Activated CD4-positive, alpha-beta T cell treated with anti-CD3 and anti-CD28 coated beads, Interleukin-2, amount 50 U/mL, for 4 hours (primary cell): ENCODE data around the gene FARP2.
A peak's percentile ranks its signal among the peaks of the same experiment; 100 is the strongest.

Experiments
- DNase-seq, 2 experiments: peaks; one replicate each; pipeline ENCODE4 v3.0.0-alpha.2; 2020

Gene FARP2

DNA sequence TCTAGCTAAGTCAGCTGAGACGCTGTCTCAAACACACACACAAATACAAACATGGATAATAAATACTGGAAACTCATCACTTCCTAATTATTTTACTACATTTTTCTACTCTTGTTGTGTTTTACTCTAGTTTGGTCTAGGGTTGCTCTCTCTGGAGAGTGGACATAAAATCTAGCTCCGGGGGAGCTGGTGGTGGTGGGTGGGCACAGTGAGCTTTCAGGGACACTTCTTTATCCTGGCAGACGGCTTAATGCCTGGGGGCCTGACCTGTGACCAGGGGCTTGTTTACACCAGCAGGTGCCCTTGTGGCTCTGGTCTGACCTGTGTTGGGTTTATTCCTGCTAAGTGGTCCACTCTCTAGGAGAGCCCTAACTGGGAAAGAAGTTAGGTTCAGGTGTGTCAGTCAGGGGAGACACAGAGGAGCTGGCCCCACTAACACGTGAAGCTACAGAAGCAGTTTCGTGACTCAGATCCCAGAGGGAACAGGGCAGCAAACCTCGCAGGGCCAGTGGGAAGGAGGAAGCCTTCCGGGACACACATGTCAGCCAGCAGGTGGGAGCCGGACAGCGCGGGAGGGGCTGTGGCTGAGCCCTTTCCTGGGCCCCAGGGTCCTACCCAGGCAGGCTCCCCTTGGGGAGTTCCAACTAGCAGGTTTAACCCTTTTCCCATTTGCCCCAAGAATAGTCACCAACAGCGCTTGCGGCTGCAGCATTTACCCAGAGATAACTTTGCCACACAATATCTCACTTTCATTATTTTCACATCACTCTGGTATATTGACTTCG is 180.0 kb downstream of the FARP2 start:
- no peak for DNase-seq

DNA sequence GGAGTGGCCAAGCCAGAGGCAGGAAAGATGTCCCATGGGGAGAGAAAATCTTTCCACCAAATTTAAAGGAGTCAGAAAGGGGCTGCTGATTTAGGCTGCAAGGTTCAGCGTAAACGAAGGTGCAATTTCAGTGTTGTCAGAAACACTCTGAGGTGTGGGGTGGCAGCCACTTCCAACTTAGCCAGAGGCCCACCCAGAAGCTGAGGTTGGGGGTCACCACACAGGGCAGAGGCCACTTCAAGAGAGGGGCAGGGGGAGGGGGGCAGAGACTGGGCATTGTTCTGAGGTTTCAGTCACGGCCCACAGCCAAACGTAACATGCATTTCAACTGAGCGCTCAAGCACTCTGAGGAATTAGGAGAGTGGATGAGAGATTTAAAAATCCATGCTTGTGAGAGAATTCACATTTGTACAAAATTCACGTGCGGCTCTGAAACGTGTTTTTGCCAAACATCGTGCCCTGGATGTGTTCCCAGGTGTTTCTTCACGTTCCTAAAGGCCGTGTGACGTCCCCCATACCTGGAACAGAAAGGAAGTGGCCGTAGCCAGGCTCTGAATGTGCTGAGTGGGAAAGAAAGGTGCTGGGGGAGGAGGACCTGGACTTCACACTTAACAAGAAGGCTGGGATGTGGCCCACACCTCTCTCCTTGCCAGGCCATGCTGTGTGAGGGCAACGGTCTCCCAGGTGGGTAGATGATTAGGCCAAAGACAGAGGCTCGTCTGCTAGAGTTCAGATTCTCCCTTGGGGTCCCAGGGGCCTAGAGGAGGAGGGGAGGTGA is 182.9 kb downstream of the FARP2 start:
- DNase-seq: no peak

DNA sequence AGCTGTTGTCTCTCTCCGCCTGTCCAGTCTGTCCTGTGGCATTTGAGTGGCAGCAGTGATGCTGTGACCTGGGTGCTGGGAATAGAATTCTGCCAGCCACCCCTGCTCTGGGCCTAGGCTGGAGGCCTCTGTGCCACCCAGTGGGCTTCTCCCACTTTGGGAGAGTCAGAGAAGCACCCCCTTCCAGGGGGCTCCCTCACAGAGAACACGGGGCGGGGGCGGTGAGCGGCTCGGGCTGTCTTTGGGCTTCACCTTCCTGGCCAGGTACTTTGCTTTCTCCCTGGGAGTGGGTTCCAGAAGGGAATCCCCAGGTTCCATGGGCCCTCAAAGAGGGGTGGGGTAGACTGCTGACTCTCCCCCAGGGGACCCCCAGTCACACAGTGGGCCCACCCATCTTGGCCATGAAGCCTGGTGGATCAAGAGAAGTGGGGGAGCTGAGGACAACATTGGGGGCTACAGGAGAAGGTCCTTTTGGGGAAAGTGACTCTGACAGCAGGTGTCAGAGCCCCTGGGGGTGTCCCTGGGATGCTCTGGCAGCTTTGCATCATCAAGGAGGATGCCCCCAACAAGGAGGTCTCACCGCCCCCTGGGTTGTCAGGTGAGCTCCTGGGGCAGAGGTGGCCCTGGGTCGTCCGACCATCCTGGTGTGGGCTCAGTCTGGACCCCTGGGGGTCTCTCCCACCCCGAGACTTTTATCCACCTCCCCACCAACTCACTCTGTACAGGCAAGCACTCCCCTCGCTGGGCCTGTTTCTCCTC is 183.7 kb downstream of the FARP2 start:
- no peak for DNase-seq

DNA sequence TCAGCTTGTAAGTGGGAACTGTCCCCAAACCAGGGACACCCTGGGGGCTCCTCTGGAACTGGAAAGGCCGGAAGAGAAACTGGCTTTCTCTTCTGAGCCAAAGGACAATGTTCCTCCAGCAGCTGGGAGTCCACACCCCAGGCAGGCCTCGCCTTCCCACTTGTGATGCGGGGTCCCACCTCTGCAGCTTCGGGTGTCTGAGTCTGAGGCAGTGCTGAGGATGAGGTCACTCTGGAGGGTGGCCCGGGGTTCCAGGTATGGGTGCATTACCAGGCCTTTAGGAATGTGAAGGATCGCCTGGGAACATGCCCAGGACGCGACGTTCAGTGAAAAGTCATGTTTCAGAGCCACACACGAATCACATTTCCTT is 184.3 kb downstream of the FARP2 start:
- DNase-seq: no peak

DNA sequence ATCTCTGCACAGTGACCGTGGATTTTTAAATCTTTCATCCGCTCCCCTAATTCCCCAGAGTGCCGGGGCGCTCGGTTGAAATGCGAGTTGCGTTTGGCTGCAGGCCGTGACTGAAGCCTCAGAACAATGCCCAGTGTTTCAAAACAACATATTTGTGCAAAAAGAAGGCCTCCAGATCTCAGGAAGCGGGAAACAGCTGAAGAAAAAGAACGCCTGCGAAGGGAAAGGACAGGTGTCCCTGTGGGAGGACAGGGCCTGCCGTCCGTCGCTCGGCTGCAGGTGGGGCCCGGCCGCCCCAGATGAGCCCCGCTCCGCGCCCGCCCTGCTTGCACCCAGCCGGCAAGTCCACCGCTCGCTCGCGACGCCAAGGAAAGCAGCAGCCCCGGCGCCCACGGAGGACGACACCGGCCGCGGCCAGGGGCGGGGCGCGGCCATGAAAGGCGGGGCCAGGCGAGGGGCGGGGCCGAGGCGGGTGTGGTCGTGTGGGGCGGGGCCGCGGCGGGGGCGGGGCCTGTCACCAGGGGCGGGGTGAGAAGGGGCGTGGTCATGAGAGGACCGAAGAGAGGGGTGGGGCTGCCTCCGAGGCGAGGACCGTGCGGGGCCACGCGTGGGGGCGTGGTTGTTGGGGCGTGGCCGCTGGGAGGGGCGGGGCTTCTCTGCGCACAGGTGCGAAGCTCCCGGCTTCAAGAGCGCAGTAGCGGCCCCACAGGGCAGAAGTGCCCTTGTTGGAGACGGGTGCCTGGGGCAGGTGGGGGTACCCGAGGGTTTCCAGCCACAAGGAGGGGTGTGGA is 184.9 kb downstream of the FARP2 start:
- peak; percentile 32 to 40 for DNase-seq

DNA sequence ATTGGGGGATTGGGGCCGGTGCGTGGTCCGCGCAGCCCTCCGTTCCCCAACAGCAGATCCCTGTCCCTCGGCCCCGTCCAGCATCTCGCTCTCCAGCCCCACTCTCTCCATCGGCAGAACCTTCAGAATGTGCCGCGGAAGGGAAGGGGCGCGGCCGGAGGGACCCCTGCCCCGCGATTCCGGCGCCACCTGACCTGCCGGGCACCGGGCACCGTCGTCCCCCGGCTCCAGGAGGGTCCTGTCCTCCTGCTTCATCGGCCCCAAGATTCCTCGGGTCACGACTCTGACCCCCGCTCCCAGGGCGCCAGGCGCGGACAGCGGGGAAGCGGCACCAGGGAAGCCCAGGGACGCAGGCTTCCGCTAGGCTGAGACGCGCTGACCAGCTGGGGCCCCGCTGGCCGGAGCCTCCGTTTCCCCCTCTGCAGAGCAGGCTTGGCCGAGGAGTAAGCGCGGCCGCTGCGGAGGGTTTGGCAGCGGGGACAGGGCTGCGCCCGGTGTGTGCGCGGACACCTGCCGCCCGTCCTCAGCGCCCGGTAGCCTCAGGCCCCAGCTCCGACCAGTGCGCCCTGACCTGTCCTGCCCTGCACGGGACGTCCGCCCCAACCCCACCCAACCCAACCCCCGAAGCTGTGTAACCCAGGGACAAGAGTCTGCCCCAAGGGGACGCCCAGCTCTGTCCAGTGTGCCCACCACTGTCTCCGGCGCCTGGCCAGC is 185.6 kb downstream of the FARP2 start:
- no peak for DNase-seq

DNA sequence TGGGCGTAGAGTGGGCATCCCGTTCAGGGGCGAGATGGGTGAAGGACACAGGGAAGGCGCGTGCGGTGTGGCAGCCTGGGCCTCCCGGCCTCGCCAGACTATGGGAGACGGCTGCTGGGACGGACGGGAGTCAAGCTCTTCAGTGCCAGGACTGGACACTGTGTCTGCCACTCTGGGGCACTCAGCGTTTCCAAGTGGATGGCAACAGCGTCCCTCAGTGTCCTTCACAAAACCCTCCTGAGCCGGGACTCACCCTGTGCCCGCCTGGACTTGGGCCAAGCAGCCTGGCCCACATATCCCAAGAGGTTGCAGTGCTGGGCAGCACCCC is 186.2 kb downstream of the FARP2 start:
- no peak for DNase-seq
